ENCODE results near the gene WDFY3. TPM values are rescaled to one million over a fixed set of nuclear protein-coding genes. Genes with fewer than 3 reads are reported as not detected.

WDFY3 gene
- polyA plus RNA-seq, 1 donor (not counting 4 experiments of a cell fraction or from before 2014, with no cell fraction given) = 28.5 TPM

- DNase-seq (ENCODE audit: low read depth, low spot score) (no peak), FAIRE-seq (no peak)
- H3K36me3 ChIP-seq (ENCODE audit: control insufficient read depth in 2 of 2, extremely low read depth in 1 of 2, insufficient read depth in 2 of 2, low read length in 2 of 2) = peaks cover 5 to 6% of the 10 kb centered on the region in 2 experiments
- no peaks in the 10 kb centered on the region for H3K9me1 ChIP-seq (ENCODE audit: control insufficient read depth, extremely low read depth, insufficient read depth, low read length)
- no peaks in the 10 kb centered on the region for H3K9me3 ChIP-seq (ENCODE audit: control insufficient read depth, low read depth, low read length)
- dilution Hi-C loops (cut with MboI; ENCODE audit: extremely low pct_ligation_motif_present, low sequenced_read_pairs) = no loop called here
- H2AFZ ChIP-seq (ENCODE audit: control insufficient read depth, low read length) = no peak overlapping the region
- no peak for TF ChIP-seq EZH2 (IDR thresholded peaks at IDR 0.05; ENCODE audit: low read length)
- TF ChIP-seq, protein P1, sequence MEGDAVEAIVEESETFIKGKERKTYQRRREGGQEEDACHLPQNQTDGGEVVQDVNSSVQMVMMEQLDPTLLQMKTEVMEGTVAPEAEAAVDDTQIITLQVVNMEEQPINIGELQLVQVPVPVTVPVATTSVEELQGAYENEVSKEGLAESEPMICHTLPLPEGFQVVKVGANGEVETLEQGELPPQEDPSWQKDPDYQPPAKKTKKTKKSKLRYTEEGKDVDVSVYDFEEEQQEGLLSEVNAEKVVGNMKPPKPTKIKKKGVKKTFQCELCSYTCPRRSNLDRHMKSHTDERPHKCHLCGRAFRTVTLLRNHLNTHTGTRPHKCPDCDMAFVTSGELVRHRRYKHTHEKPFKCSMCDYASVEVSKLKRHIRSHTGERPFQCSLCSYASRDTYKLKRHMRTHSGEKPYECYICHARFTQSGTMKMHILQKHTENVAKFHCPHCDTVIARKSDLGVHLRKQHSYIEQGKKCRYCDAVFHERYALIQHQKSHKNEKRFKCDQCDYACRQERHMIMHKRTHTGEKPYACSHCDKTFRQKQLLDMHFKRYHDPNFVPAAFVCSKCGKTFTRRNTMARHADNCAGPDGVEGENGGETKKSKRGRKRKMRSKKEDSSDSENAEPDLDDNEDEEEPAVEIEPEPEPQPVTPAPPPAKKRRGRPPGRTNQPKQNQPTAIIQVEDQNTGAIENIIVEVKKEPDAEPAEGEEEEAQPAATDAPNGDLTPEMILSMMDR (optimal IDR thresholded peaks at IDR 0.05 in 1 of 3, IDR thresholded peaks at IDR 0.05 in 1 of 3, conservative IDR thresholded peaks at IDR 0.05 in 1 of 3; ENCODE audit: extremely low read depth in 1 of 3, insufficient read depth in 2 of 3, low read length in 3 of 3) = no peak
- H3K4me1 ChIP-seq (ENCODE audit: control insufficient read depth, extremely low read depth, insufficient read depth, low read length) = peaks cover 2% of the 10 kb centered on the region
- peaks cover 30% of the 10 kb centered on the region for H3K79me2 ChIP-seq (ENCODE audit: control insufficient read depth, insufficient read depth, low read length)
- no peak overlapping the region for H3K4me3 ChIP-seq (ENCODE audit: control insufficient read depth in 2 of 3, extremely low read depth in 1 of 3, insufficient read depth in 2 of 3, low read depth in 1 of 3, low read length in 3 of 3)
- H3K4me2 ChIP-seq (ENCODE audit: control insufficient read depth, extremely low read depth, insufficient read depth, low read depth, low read length) = no peak overlapping the region
- no peak overlapping the region for H3K9ac ChIP-seq (ENCODE audit: control insufficient read depth, extremely low read depth, insufficient read depth, low read length)
- no peaks in the 10 kb centered on the region for H4K20me1 ChIP-seq (ENCODE audit: control insufficient read depth, extremely low read depth, insufficient read depth, low read length)
- H3K27ac ChIP-seq (ENCODE audit: control insufficient read depth, insufficient read depth, low read length) = no peak overlapping the region
- no peaks in the 10 kb centered on the region for H3K27me3 ChIP-seq (ENCODE audit: control insufficient read depth, extremely low read depth, insufficient read depth, low read length)
These were observed 34.5 kb downstream of the WDFY3 start for GRCh38 chr4:84931961-84932360.

- Histone ChIP-seq H3K9me1 (ENCODE audit: control insufficient read depth, extremely low read depth, insufficient read depth, low read length) (no peaks in the 10 kb centered on the region), H2AFZ (ENCODE audit: control insufficient read depth, low read length) (no peak overlapping the region), H3K27ac (ENCODE audit: control insufficient read depth, insufficient read depth, low read length) (no peak overlapping the region), H3K79me2 (ENCODE audit: control insufficient read depth, insufficient read depth, low read length) (peaks cover 24% of the 10 kb centered on the region), H3K9ac (ENCODE audit: control insufficient read depth, extremely low read depth, insufficient read depth, low read length) (no peak overlapping the region), H3K9me3 (ENCODE audit: control insufficient read depth, low read depth, low read length) (no peaks in the 10 kb centered on the region), H4K20me1 (ENCODE audit: control insufficient read depth, extremely low read depth, insufficient read depth, low read length) (no peaks in the 10 kb centered on the region), H3K27me3 (ENCODE audit: control insufficient read depth, extremely low read depth, insufficient read depth, low read length) (no peaks in the 10 kb centered on the region), H3K4me2 (ENCODE audit: control insufficient read depth, extremely low read depth, insufficient read depth, low read depth, low read length) (no peak overlapping the region), H3K4me1 (ENCODE audit: control insufficient read depth, extremely low read depth, insufficient read depth, low read length) (no peaks in the 10 kb centered on the region), H3K36me3 (ENCODE audit: control insufficient read depth in 2 of 2, extremely low read depth in 1 of 2, insufficient read depth in 2 of 2, low read length in 2 of 2) (peaks cover 5 to 6% of the 10 kb centered on the region in 2 experiments), H3K4me3 (ENCODE audit: control insufficient read depth in 2 of 3, extremely low read depth in 1 of 3, insufficient read depth in 2 of 3, low read depth in 1 of 3, low read length in 3 of 3) (no peak overlapping the region)
- TF ChIP-seq, protein P1 (optimal IDR thresholded peaks at IDR 0.05 in 1 of 3, IDR thresholded peaks at IDR 0.05 in 1 of 3, conservative IDR thresholded peaks at IDR 0.05 in 1 of 3; ENCODE audit: extremely low read depth in 1 of 3, insufficient read depth in 2 of 3, low read length in 3 of 3) = no peak
- DNase-seq (ENCODE audit: low read depth, low spot score) (no peak), FAIRE-seq (no peak)
- dilution Hi-C loops (cut with MboI; ENCODE audit: extremely low pct_ligation_motif_present, low sequenced_read_pairs) = no loop called here
These were observed 35.2 kb downstream of the WDFY3 start for GRCh38 chr4:84931274-84931673.
